Measurements from ENCODE around the gene PRKAR1B.

DNA sequence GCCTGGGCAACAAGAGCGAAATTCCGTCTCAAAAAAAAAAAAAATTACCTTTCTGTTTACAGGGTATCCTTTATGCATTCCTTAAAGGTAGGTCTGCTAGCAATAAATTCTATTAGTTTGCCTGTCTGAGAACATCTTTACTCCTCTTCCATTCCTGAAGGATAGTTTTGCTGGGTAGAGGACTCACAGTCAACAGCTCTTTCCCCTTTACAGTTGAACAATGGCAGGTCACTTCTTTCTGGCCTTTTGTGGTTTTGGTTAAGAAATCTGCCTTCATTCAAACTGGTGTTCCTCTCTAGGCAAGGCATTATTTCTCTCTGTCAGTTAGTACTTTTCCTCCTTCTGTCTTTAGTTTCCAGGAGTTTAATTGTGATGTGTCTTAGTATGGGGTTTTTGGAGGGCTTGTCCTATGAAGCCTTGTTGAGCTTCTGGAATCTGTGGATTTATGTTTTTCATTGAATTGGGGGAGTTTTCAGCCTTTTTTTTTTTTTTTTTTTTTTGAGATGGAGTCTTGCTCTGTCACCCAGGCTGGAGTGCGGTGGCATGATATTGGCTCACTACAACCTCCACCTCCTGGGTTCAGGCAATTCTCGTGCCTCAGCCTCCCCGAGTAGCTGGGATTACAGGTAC lies 5.3 kb downstream of the PRKAR1B start:
- TF ChIP-seq, protein P1, sequence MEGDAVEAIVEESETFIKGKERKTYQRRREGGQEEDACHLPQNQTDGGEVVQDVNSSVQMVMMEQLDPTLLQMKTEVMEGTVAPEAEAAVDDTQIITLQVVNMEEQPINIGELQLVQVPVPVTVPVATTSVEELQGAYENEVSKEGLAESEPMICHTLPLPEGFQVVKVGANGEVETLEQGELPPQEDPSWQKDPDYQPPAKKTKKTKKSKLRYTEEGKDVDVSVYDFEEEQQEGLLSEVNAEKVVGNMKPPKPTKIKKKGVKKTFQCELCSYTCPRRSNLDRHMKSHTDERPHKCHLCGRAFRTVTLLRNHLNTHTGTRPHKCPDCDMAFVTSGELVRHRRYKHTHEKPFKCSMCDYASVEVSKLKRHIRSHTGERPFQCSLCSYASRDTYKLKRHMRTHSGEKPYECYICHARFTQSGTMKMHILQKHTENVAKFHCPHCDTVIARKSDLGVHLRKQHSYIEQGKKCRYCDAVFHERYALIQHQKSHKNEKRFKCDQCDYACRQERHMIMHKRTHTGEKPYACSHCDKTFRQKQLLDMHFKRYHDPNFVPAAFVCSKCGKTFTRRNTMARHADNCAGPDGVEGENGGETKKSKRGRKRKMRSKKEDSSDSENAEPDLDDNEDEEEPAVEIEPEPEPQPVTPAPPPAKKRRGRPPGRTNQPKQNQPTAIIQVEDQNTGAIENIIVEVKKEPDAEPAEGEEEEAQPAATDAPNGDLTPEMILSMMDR (IDR thresholded peaks at IDR 0.05): no peak
- no peak for TF ChIP-seq EZH2phosphoT487 (IDR thresholded peaks at IDR 0.05)
